HUDEP-2 (cell line): ENCODE results near the gene PTPN9.
"Not testable (repeated sequence)": the region's sequence is repeated elsewhere in the genome, so short reads cannot be mapped to it uniquely, and the experiment has no call there.

ENCODE experiments used
- DNase-seq, 76 experiments: peaks; one replicate each; lab custom pipeline; 2025; ENCODE audit not compliant: unreplicated experiment in 76 of 76; lab: John Stamatoyannopoulos, UW

PTPN9 gene

GRCh38 chr15:75455424-75455981 lies 123.6 kb downstream of the PTPN9 start:
- DNase-seq: peak in 73 of 76 experiments; percentile 8 to 91 (median 64)

GRCh38 chr15:75454471-75455378 lies 124.4 kb downstream of the PTPN9 start:
- DNase-seq: peak in 52 of 76 experiments; percentile 10 to 76 (median 53)

- peak in 75 of 76 experiments; percentile 52 to 100 (median 98) for DNase-seq
Measured at GRCh38 chr15:75453703-75454470, 125.2 kb downstream of the PTPN9 start.

GRCh38 chr15:75452865-75453702 lies 126.0 kb downstream of the PTPN9 start:
- DNase-seq: peak in 48 of 76 experiments; percentile 4 to 79 (median 42)

GRCh38 chr15:75452364-75452864 lies 126.7 kb downstream of the PTPN9 start:
- peak in 75 of 76 experiments; percentile 15 to 90 (median 75) for DNase-seq

GRCh38 chr15:75451674-75452363 lies 127.3 kb downstream of the PTPN9 start, which contains the start of gene SIN3A:
Gene SIN3A (minus strand): TSS chr15:75451690. CDS start chr15:75430375, 21,315 bp downstream.
- peak; percentile 39 to 100 (median 99) for DNase-seq

- peak in 2 of 76 experiments; percentile 33 to 44 for DNase-seq
Measured at GRCh38 chr15:75451202-75451673, 127.9 kb downstream of the PTPN9 start.

GRCh38 chr15:75450307-75451201 lies 128.6 kb downstream of the PTPN9 start:
- DNase-seq: peak; percentile 52 to 99 (median 96)

GRCh38 chr15:75449585-75450306 lies 129.4 kb downstream of the PTPN9 start:
- DNase-seq: no peak

- DNase-seq: not testable (repeated sequence)
Measured at GRCh38 chr15:75448171-75448570, 130.9 kb downstream of the PTPN9 start.

GRCh38 chr15:75446151-75446550 lies 133.0 kb downstream of the PTPN9 start:
- no peak for DNase-seq

- not testable (repeated sequence) for DNase-seq
Measured at GRCh38 chr15:75445324-75445723, 133.8 kb downstream of the PTPN9 start.

- peak in 4 of 76 experiments; percentile 2 to 23 (median 6) for DNase-seq
Measured at GRCh38 chr15:75443972-75444453, 135.1 kb downstream of the PTPN9 start.

- no peak for DNase-seq
Measured at GRCh38 chr15:75437721-75438120, 141.4 kb downstream of the PTPN9 start.

- DNase-seq: no peak
Measured at GRCh38 chr15:75436881-75437280, 142.2 kb downstream of the PTPN9 start.

GRCh38 chr15:75431682-75432081 lies 147.4 kb downstream of the PTPN9 start:
- no peak for DNase-seq

GRCh38 chr15:75431270-75431669 lies 147.8 kb downstream of the PTPN9 start:
- DNase-seq: no peak
